ENCODE results near the gene CPNE4. TPM values are rescaled to one million over a fixed set of nuclear protein-coding genes. Genes with fewer than 3 reads are reported as not detected.

Gene CPNE4
- total RNA-seq, 1 experiment from 2014 or later, result 1.9 TPM

DNA sequence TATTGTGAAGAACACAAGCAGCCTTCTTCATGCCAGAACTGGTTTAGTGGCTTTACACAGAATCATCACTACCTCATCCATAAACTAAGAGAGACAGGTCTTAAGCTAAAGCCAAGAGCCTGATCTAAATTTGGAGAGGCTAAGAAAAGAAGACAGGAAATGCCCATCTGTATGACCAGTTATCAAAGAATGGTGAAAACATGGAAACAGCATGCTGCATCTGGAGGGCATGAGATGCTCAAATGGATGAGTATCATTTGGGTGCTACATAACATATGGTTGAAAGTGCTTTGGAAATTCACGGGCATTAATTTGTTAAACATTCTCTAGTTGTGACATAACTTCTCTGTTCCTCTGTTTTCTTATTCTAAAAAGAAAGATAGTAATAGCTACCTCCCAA is 112.5 kb downstream of the CPNE4 start:
- TF ChIP-seq CTCF (conservative IDR thresholded peaks at IDR 0.05), result no peak
- no peak overlapping the region for H2BK5ac ChIP-seq (ENCODE audit: insufficient read length, low read length)
- no peak overlapping the region for H3K23ac ChIP-seq (ENCODE audit: insufficient read length, low read depth, low read length)
- H3T11ph ChIP-seq (ENCODE audit: low read length), result no peak overlapping the region
- H3K9me3 Mint-ChIP-seq, result no peaks in the 10 kb centered on the region
- no peaks in the 10 kb centered on the region for H3K23me2 ChIP-seq (ENCODE audit: insufficient read length, low read depth, low read length, poor library complexity, severe bottlenecking)
- no peak overlapping the region for H2BK120ac ChIP-seq (ENCODE audit: low read depth, low read length, poor library complexity, severe bottlenecking)
- no peak overlapping the region for H3K27ac Mint-ChIP-seq
- peaks cover 4% of the 10 kb centered on the region; the same call in 1 of the 2 replicates for H3K4me1 ChIP-seq (ENCODE audit: insufficient read depth, low read length)
- peaks cover 36 to 46% of the 10 kb centered on the region in 2 experiments for H3K4me1 Mint-ChIP-seq
- no peak overlapping the region for H4K5ac ChIP-seq (ENCODE audit: insufficient read length, low read depth, low read length)
- no peak overlapping the region for H3K4me3 Mint-ChIP-seq
- H3K27ac ChIP-seq (ENCODE audit: insufficient read length, low read depth, low read length), result no peak overlapping the region
- no CpG with 5 or more reads among the region's 1 CpG for WGBS (ENCODE audit: extremely low coverage, insufficient read length, low lambda C conversion rate)
- no peak overlapping the region for H2BK20ac ChIP-seq (ENCODE audit: low read depth, low read length, poor library complexity, severe bottlenecking)
- no peak overlapping the region for H3K4ac ChIP-seq (ENCODE audit: low read depth, low read length)
- DNase-seq, result no peak
- H4K8ac ChIP-seq (replicated peaks; ENCODE audit: insufficient read length, low read depth, low read length), result no peak overlapping the region
- H3K79me1 ChIP-seq (ENCODE audit: insufficient read depth, low read depth, low read length, poor library complexity, severe bottlenecking), result no peaks in the 10 kb centered on the region
- H3K14ac ChIP-seq (ENCODE audit: insufficient read depth, low read length), result no peak overlapping the region
- H2BK12ac ChIP-seq (ENCODE audit: insufficient read length, low read depth, low read length), result no peak overlapping the region
- no peak overlapping the region for H2BK15ac ChIP-seq (ENCODE audit: low read depth, low read length)
- no peak overlapping the region for H3K56ac ChIP-seq (ENCODE audit: insufficient read length, low read depth, low read length)
- H4K91ac ChIP-seq (ENCODE audit: insufficient read length, low read depth, low read length), result no peak overlapping the region
- H3K36me3 Mint-ChIP-seq (ENCODE audit: insufficient read depth in 1 of 3, low read depth in 3 of 3), result no peaks in the 10 kb centered on the region
- H3K27me3 ChIP-seq (ENCODE audit: insufficient read depth, low read length), result no peaks in the 10 kb centered on the region
- no peak overlapping the region for H3K9ac ChIP-seq (ENCODE audit: extremely low read depth, insufficient read length, low read length)
- no peak overlapping the region for H2AFZ ChIP-seq (ENCODE audit: low read length)
- no peaks in the 10 kb centered on the region for H3K79me2 ChIP-seq (ENCODE audit: insufficient read depth, low read length)
- no peaks in the 10 kb centered on the region for H3K9me3 ChIP-seq (ENCODE audit: control insufficient read depth, low read depth, low read length)
- H2AK5ac ChIP-seq (ENCODE audit: insufficient read length, low read length), result no peak overlapping the region
- no peak overlapping the region for H3K18ac ChIP-seq (ENCODE audit: insufficient read length, low read depth, low read length)
- H4K20me1 ChIP-seq (ENCODE audit: control insufficient read depth, insufficient read depth, insufficient read length), result no peaks in the 10 kb centered on the region
- no peak overlapping the region for H3K4me2 ChIP-seq (ENCODE audit: insufficient read depth, insufficient read length, low read length)
- no peaks in the 10 kb centered on the region for H3K27me3 Mint-ChIP-seq (ENCODE audit: low read depth)
